ENCODE measurements around the gene GXYLT2. TPM values are rescaled to one million over a fixed set of nuclear protein-coding genes. Genes with fewer than 3 reads are reported as not detected.
A peak's percentile ranks its signal among the peaks of the same experiment; 100 is the strongest.
"Not testable (repeated sequence)": the region's sequence is repeated elsewhere in the genome, so short reads cannot be mapped to it uniquely, and the experiment has no call there.

GXYLT2 gene
- total RNA-seq, 1 donor from 2014 or later, result 7.0 TPM

DNA sequence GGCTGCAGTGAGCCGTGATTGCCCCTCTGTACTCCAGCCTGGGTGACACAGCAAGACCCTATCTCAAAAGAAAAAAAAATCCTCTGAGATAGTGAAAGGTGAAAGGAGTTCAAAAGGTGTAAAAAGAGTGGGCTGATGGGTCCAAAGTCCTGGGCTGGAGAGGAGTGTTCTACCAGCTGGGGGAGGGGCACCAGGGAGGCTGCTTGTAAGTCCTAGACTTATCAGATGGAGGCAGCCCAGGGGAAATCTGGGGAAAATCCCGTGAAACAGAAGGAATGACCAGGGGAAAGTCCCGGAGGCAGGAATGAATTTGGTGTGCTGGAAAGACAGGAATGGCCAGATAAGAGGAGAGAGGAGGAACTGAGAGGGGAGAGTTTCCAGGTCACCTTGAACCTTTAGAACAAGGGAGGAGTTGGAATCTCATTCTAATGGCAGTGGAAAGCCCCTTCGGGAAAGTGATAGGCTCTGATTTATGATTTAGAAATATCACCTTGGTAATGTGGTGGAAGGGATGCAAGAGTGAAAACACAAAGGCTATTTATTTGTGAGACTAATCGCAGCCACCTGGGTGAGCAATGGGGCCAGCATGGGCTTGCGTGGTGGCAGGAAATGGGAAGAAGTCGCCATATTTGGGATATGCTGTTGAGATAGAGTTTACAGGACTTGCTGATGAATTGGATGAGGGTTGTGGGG, 85.3 kb downstream of the GXYLT2 start:
- peak; percentile 33 for DNase-seq (ENCODE audit: low read depth)

DNA sequence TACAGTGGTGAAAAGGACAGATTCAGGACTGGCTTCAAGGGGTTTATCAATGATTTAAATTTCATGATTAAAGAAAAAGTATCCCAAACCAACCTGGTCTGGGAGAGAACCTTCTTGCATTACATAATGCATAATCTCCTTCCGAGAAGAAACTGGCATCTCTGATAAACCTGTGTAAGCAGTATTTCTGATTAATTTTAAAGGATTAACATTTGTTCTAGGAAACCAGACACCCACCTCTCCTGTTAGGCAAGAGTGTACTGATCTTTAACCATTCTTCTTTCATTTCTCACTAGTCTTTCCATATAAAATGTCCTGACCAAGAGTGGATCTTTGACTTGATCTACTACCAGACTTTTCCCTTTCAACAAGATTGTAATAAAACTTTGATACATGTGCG, 85.9 kb downstream of the GXYLT2 start:
- DNase-seq (ENCODE audit: low read depth), result no peak

DNA sequence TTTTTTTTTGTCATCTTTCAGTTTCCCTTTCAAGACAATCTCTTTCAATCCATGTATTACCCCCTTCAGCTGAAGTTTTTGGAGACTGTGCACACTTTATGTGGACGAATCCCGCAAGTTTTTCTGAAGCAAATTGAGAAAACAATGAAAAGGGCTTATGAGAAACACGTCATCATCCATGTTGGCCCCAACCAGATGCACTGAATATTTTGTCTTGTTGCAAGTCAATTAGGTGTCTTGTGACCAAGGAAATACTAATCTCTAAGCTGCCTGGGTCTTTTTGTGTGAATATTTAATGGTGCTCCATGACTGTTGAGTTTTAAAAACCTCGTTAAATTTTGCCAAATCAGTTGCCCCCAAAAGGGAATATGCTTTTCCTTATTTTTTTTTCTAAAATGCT, 87.1 kb downstream of the GXYLT2 start:
- no peak for DNase-seq (ENCODE audit: low read depth)

DNA sequence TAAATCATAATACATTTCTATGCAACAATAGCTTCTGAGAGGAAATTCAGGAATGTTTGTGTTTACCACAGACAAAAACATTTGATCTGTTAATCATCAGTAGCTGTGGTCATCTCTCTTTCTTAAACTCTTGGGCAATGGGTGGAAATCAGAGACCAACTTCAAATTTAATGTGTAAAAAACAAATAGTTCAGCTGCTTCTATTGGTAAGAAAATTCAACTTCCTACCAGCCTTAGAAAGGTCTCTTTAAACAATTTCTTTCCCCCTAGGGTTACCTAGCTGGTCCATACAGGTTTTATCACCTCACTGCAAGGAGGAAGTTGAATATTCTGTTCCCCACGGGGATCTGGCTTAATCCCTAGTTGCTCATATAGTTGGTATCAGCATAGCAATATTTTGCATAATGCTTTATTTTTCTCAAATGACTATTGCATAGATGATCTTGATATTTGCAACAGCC, 88.5 kb downstream of the GXYLT2 start:
- DNase-seq (ENCODE audit: low read depth), result peak; percentile 81

DNA sequence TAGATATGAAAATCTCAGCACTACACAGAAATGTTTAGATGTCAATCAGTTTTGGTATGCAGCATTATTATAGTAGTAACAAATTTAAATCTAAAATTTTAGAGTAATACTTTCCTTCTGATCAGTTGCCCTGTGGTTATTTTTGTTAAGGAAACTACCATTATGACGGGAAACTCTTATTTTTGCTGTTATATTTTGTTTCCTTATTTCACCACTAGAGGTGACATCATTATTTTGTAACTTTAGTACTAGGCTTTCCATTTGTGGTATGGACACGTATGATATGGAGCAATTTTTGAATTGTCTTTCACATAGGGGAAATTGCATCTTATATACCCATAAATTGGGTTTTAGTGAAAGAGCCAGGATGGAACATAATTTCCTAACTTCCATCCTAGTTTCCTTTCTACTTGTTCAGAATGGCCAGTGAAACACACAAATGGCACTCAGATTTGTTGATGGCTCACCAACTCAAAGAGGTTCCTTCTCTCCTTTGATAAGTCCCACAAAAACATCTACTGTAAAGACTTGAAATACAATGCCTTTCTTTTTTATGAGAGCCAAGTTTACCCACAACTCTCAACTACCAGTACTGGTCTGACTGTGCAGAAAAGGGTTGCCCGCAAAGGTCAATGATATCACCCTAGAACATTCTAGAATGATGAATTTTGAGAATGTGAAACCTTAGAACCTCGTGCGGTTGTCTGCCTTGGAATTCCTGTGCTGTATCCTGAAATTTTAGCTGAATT, 89.4 kb downstream of the GXYLT2 start:
- no peak for DNase-seq (ENCODE audit: low read depth)

DNA sequence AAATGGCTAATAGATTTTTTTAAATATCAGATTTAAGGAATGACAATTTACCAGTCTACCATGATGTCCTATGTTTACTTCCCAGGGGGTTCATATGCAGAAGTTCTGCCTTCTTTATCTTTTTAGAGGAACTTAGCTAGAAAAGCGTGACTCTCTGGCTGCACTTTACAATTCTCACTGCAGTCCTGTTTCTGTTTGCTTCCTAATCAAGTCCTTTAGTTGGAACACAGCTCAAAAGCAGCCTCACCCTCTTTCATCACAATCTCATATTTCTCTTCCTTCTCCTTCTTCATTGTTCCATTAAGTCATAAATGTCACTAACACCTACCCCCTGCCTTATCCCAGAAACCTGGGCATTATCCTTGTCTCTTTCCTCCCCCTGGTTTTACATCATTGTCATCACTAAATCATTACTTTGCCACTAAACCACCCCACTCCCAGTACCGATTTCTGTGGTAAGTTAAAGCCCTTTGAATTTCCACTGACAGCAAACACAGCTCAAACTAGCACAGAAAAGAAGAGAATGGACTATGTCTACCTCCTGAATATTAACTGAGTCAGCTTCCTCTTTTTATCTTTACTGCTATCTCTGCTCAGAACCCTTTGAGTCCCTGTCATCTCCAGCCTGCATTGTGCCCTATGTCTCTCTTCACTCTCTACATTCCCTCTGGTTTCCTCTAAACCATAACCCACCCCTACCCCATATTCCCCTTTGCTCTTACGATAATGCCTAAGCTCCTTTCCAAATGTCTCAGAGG, 94.9 kb downstream of the GXYLT2 start:
- no peak for DNase-seq (ENCODE audit: low read depth)

DNA sequence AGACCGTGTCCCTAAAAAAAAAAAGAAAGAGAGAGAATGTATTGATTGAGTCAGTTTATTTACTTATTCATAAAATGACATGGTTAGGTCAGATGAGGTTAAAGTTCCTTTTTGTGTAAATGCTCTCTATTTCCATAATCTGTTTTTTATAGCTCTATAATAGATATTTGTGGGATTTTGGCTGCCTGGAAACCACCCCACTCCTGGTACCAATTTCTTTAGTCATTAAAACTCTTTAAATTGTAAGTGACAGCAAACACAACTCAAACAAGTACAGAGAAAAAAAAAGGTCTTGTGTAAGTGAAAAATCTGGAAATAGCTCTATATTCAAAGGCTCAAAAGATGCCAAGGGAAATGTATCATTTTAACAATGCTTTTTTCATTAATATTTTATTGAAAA, 97.7 kb downstream of the GXYLT2 start:
- no peak for DNase-seq (ENCODE audit: low read depth)

DNA sequence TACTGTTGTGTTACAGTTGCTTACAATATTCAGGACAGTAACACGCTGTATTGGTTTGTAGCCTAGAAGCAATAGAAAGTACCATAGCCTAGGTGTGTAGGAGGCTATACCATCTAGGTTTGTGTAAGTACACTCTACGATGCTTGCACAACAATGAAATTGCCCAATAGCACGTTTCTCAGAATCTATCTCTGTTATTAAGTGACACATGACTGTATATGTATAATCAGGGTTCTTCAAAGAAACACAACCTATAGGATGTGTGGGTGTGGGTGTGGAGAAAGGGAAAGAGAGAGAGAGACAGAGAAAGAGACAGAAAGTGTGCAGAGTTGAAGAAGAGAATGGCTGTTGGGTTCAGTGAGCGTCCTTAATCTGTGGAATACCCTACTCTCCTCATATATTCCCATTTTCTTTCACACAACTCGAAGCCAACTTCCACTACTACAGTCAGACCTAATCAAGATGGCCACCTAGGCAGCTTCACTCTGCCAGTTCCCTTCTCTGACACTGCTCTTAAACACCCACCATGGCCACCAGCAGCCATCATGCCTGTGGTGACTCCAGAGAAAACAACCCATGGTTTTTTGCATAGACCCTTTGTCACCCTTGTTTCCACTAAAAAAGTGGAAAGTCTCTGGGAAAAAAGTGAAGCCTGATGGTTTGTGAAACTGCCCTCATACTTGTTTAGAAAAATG, 103.0 kb downstream of the GXYLT2 start:
- DNase-seq (ENCODE audit: low read depth), result no peak

DNA sequence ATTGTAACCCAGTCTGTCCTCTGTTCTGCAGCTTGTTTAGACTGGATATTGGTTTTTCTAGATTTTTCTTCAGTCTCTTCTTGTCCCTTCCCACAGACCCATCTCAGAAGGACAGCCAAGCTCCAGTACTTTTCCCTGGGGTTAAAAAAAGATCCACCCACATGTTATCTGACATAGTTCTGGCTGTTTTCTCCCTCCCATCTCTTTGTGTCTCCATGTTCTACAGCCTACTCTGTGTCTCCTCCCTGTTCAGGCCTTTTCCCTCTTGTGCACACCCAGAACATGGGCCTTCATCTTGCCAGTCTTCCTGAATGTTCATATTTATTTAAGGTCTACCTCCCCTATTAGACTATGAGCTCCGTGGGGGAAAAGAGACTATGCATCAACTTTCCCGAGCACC, 103.7 kb downstream of the GXYLT2 start:
- DNase-seq (ENCODE audit: low read depth), result no peak

DNA sequence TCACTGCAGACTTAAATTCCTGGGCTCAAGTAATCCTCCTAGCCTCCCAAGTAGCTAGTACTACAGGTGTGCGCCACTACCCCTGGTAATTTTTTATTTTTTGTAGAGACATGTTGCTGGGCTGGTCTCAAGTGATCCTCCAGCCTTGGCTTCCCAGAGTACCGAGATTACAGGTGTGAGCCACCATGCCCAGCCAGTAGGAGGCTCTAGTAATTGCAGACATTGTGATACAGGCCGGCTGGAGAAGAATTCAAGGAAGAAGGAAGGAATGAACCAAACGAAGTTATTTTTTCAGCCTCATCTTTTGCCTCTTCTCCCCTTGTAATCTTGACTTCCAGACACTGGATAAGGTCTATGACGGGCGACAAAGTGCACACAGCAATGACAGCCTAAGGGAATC, 105.5 kb downstream of the GXYLT2 start:
- no peak for DNase-seq (ENCODE audit: low read depth)

DNA sequence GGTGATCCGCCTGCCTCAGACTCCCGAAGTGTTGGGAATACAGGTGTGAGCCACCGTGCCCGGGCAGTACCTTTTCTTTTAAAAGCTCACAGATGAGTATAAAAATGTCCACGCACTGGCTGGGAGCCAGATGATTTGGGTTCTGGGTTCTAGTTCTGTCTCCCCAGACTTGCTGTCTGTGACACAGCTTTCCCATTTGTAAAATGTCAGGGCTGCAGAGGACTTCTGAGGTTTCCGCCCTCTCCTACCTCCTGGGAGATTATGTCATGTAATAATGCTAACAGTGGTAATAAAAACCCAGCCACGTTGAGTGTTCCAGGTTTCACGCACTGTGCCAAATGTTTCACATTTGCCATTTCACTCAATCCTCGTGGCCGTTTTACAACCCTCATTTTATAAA, 107.5 kb downstream of the GXYLT2 start:
- no peak for DNase-seq (ENCODE audit: low read depth)

DNA sequence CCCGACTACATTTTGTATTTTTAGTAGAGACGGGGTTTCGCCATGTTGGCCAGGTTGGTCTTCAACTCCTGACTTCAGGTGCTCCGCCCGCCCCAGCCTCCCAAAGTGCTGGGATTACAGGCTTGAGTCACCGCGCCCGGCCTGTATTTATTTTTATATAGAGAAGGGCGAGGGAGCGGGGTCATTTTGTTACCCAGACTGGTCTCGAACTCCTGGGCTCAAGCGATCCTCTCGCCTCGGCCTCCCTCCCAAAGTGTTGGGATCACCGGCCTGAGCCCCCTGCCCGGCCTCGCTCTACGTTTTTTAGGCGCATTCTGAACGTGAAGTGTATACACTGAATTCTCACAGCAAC, 108.3 kb downstream of the GXYLT2 start:
- DNase-seq (ENCODE audit: low read depth), result no peak

DNA sequence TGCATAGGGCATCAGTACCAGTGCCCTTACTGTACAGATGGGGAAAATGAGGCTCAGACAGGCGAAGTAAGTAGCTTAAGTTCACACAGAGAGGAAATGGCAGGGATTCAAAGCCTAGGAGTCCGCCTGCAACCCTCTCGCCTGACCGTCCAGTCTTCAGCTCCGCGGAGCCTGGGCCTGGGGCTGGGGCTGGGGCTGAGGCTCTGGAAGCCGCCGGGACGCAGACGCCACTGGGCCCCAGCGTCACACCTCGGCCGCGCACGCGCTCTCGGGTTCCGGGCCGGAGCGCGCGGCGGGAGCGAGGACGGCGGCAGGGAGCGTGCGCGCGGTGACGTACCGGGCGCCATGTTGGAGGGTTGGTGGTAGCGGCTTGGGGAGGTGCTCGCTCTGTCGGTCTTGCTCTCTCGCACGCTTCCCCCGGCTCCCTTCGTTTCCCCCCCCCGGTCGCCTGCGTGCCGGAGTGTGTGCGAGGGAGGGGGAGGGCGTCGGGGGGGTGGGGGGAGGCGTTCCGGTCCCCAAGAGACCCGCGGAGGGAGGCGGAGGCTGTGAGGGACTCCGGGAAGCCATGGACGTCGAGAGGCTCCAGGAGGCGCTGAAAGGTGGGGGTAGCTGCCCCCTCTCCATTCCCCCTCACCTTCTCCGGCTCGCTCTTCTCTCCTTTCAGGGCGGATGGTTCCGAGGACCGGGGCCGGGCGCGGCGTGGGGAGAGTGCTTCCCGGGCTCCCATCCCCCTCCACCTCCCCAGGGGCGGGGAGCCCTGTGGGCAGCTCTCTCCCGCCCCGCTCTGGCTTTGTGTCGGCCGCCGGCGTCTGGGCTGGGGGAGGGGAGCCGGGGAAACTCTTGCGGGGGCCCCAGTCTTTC, 108.9 kb downstream of the GXYLT2 start, which contains the start of gene PPP4R2:
TSS of gene PPP4R2 (plus strand) at position 339 of the 861 bp plus-strand sequence. CDS start at position 566, 227 bp downstream.
- peak; percentile 48 for DNase-seq (ENCODE audit: low read depth)

DNA sequence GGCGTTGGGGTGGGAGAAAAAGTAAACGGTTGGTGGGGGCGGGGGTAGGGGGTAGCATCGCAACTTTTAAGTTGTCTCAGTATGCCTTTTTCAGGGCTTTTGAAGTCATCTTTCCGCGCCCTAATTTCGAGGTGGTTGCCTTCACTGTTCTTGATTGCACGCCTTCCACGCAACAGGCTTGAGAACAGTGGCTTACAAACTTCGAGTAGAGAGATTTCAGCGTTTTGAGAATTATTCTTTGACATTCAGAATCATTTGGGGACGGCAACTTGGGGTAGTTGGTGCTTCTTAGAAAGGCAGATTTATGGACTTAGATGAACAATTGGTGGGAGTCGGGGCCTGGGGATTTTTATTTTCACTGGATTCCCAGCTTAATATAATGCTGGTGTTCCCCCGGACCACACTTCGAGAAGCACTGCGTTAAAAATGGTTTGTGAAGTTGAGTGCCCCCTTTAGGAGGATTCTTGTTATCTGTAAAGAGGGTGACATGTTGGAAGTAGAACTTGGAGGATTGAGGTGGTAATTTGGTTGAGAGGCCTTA, 109.6 kb downstream of the GXYLT2 start:
- peak; percentile 63 for DNase-seq (ENCODE audit: low read depth)

DNA sequence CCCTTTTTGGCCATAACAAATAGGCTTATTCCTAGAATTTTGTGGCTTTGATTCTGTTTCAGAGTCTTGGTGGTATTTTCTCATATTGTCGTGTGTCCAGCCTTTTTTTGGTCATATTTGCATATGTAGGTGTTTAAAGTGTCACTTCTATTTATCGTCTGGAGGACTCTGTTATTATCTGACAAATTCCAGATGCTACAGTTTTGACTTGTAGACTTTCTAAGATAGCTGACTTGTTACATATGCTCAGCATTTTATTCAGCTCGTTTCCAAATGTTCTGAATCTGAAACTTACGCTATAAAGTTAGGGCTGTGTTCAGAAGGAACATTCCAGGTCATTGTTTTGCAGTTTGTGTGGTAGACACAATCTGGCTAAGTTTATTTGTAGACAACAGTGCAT, 110.6 kb downstream of the GXYLT2 start:
- DNase-seq (ENCODE audit: low read depth), result no peak

DNA sequence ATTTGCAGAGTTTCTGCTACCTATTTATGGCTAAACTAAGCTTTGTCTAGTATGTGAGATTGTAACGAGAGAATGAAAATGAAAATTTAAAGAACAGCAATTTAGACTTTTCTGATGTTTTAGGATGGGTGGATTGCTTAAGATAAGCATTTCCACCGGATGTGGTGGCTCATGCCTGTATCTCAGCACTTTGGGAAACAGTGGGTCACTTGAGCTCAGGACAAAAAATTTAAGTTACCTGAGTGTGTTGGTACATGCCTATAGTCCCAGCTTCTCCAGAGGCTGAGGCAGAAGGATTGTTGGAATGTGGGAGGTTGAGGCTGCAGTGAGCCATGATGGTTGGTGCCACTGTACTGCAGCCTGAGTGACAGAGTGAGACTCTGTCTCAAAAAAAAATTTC, 112.1 kb downstream of the GXYLT2 start:
- no peak for DNase-seq (ENCODE audit: low read depth)

DNA sequence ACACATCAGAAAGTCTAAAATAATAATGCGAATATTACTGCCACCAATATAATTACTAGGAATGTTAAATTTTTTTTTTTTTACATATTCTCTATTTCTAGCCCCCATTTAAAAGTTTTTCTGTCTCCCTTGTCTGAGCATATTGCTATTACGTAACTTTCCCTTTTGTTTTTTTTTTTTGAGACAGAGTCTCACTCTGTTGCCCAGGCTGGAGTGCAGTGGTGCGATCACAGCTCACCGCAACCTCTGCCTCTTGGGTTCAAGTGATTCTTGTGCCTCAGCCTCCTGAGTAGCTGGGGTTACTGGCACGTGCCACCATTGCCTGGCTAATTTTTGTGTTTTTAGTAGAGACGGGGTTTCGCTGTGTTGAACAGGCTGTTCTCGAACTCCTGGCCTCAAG, 115.2 kb downstream of the GXYLT2 start:
- DNase-seq (ENCODE audit: low read depth), result not testable (repeated sequence)

DNA sequence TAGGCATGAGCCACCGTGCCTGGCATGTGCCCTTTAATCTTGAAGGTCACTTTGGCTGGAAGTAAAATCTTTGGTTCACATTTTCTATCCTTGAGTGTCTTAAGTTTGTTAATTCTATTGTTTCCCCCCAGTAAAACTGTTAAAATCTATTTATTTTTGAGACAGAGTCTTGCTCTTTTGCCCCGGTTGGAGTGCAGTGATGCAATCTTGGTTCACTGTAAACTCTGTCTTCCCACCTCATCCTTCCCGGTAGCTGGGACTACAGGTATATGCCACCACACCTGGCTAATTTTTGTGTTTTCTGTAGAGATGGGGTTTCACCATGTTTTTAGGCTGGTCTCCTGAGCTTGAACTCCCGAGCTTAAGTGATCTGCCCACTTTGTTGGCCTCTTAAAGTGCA, 116.5 kb downstream of the GXYLT2 start:
- no peak for DNase-seq (ENCODE audit: low read depth)

DNA sequence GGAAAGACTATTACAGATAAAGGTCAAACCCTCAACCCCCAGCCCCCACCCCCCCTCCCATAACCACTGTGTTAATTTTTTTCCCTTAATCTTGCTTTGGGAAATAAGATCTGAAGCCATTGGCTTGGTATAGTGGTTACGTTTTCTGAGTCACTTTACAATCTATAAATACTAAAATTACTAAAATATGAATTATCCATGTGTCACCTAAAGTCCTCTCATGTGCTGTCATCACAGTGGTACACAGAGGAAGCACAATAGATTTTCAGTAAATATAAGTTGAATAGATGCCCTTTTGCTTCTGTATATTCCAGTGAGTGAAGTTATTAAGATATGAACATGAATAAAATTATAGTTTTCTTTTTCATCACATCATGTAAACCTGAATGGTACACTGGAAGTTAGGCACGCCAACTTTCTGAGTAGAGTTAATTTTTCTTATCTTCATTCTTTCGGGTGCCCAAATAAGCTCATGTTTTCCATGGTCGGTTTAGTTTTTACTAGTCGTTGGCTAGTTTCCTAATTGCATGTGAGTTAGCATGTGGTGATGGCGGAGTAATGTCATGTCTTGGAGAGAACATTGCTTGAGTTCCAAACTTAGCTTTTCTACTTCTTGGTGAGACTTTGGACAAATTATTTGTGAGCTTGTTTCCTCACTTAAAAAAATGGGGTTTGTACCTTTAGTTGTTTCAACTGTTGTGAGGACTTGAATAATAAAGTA, 120.3 kb downstream of the GXYLT2 start:
- no peak for DNase-seq (ENCODE audit: low read depth)

DNA sequence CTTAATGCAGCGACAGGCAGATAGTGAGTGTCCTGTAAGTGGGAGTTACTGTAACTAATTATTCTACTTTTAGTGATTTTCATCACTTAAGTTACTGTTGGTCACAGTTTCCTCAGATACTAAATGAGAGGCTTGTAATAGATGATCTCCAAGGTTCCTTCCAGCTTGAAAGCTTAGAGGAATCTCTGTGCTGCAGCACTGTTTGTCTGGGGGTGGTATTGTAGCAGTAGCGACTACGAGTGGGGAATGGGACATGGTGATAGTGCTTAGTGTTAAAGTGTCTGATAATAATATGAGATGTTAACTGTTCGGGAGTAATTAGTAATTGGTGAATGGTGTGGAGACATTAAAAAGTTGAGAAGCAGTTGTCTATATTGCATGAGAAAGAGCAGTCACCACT, 121.2 kb downstream of the GXYLT2 start:
- no peak for DNase-seq (ENCODE audit: low read depth)

Data from renal cortical epithelial cell (primary cell).